ENCODE measurements around the gene SNAPC2.

Gene SNAPC2

DNA sequence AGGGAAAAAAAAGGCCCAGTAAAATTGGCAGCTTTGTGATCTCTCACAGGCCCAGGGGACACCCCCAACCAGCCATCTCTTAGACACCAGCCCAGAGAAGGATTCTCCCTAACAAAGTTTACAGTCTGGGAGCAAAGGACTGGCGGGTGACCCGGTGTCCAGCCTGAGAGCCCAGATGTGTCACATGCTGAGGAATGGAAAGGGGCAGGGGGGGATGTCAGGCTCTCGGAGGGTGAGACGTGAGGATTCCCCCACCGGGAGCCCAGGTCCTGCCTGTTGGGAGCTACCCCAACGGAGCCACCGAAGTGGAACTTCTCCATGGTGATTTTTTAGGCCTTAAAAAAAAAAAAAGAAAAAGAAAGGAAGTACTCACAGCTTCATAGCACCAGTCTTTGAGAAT, 10.6 kb downstream of the SNAPC2 start:
- H2AK5ac ChIP-seq (ENCODE audit: low read length, severe bottlenecking) = no peak overlapping the region
- no peak overlapping the region for H3K4me2 ChIP-seq (ENCODE audit: low read length, poor library complexity, severe bottlenecking)
- H3K4me1 ChIP-seq (ENCODE audit: control insufficient read depth, insufficient read depth, low read depth, low read length) = peaks cover 30% of the 10 kb centered on the region
- H3K14ac ChIP-seq (ENCODE audit: low read length in 2 of 2) = no peak overlapping the region
- H3K79me1 ChIP-seq (replicated peaks; ENCODE audit: low read length, poor library complexity, severe bottlenecking) = peaks cover 19% of the 10 kb centered on the region
- H4K8ac ChIP-seq (ENCODE audit: low read length) = no peak overlapping the region
- H3K4me3 ChIP-seq (ENCODE audit: insufficient read depth in 1 of 2, low read depth in 1 of 2, low read length in 2 of 2) = no peak overlapping the region
- H2BK12ac ChIP-seq (ENCODE audit: low read length in 2 of 2) = no peak overlapping the region
- no peak overlapping the region for H3K9ac ChIP-seq (ENCODE audit: low read length)
- H3K4ac ChIP-seq (ENCODE audit: low read depth in 1 of 2, low read length in 2 of 2) = no peak overlapping the region
- H2BK5ac ChIP-seq (ENCODE audit: low read depth, low read length, poor library complexity, severe bottlenecking) = no peak overlapping the region
- H4K91ac ChIP-seq (ENCODE audit: low read length) = no peak overlapping the region
- no peak overlapping the region for H2BK120ac ChIP-seq (ENCODE audit: low read depth, low read length)
- H3K36me3 ChIP-seq (ENCODE audit: control insufficient read depth in 1 of 2, insufficient read depth in 2 of 2, low read depth in 1 of 2, low read length in 2 of 2) = peaks cover 53 to 70% of the 10 kb centered on the region in 2 experiments
- H3K27ac ChIP-seq (ENCODE audit: low read length, poor library complexity, severe bottlenecking) = no peak overlapping the region
- no peak overlapping the region for H2BK15ac ChIP-seq (ENCODE audit: low read depth, poor library complexity, severe bottlenecking)
- H2AFZ ChIP-seq (ENCODE audit: low read depth, low read length) = no peak overlapping the region
- no peak overlapping the region for H3K23ac ChIP-seq (ENCODE audit: low read length in 2 of 2)
- no peak overlapping the region for H3K18ac ChIP-seq (ENCODE audit: low read depth in 1 of 2, low read length in 2 of 2)
- WGBS = 89% methylated on average over 6 of the region's 7 CpGs
- H3K9me3 ChIP-seq (ENCODE audit: control insufficient read depth, low read length) = no peaks in the 10 kb centered on the region
- no peak for DNase-seq
- no peaks in the 10 kb centered on the region for H3K27me3 ChIP-seq (ENCODE audit: control insufficient read depth in 1 of 2, insufficient read depth in 1 of 2, low read length in 2 of 2)

GRCh38 chr19:7931221-7932061, 11.3 kb downstream of the SNAPC2 start:
- H2AK5ac ChIP-seq (ENCODE audit: low read length, severe bottlenecking) = no peak overlapping the region
- H3K18ac ChIP-seq (ENCODE audit: low read depth in 1 of 2, low read length in 2 of 2) = no peak overlapping the region
- H3K9me3 ChIP-seq (ENCODE audit: control insufficient read depth, low read length) = no peaks in the 10 kb centered on the region
- H2BK15ac ChIP-seq (ENCODE audit: low read depth, poor library complexity, severe bottlenecking) = no peak overlapping the region
- H3K4ac ChIP-seq (ENCODE audit: low read depth in 1 of 2, low read length in 2 of 2) = no peak overlapping the region
- no peak overlapping the region for H2BK120ac ChIP-seq (ENCODE audit: low read depth, low read length)
- H3K23ac ChIP-seq (ENCODE audit: low read length in 2 of 2) = no peak overlapping the region
- H3K14ac ChIP-seq (ENCODE audit: low read length in 2 of 2) = no peak overlapping the region
- no peak overlapping the region for H4K91ac ChIP-seq (ENCODE audit: low read length)
- DNase-seq = no peak
- H3K27me3 ChIP-seq (ENCODE audit: control insufficient read depth in 1 of 2, insufficient read depth in 1 of 2, low read length in 2 of 2) = no peaks in the 10 kb centered on the region
- H3K4me2 ChIP-seq (ENCODE audit: low read length, poor library complexity, severe bottlenecking) = no peak overlapping the region
- no peak overlapping the region for H2BK12ac ChIP-seq (ENCODE audit: low read length in 2 of 2)
- H3K36me3 ChIP-seq (ENCODE audit: control insufficient read depth in 1 of 2, insufficient read depth in 2 of 2, low read depth in 1 of 2, low read length in 2 of 2) = peaks cover 60 to 77% of the 10 kb centered on the region in 2 experiments
- WGBS = 96% methylated on average over 34 of the region's 36 CpGs
- no peak overlapping the region for H3K4me3 ChIP-seq (ENCODE audit: insufficient read depth in 1 of 2, low read depth in 1 of 2, low read length in 2 of 2)
- H3K9ac ChIP-seq (ENCODE audit: low read length) = no peak overlapping the region
- H3K79me1 ChIP-seq (replicated peaks; ENCODE audit: low read length, poor library complexity, severe bottlenecking) = peaks cover 21% of the 10 kb centered on the region
- H2BK5ac ChIP-seq (ENCODE audit: low read depth, low read length, poor library complexity, severe bottlenecking) = no peak overlapping the region
- H4K8ac ChIP-seq (ENCODE audit: low read length) = no peak overlapping the region
- no peak overlapping the region for H2AFZ ChIP-seq (ENCODE audit: low read depth, low read length)
- H3K27ac ChIP-seq (ENCODE audit: low read length, poor library complexity, severe bottlenecking) = no peak overlapping the region
- peaks cover 26% of the 10 kb centered on the region for H3K4me1 ChIP-seq (ENCODE audit: control insufficient read depth, insufficient read depth, low read depth, low read length)

GRCh38 chr19:7932276-7932929, 12.3 kb downstream of the SNAPC2 start:
- Histone ChIP-seq H3K9ac (ENCODE audit: low read length) (no peak overlapping the region), H3K4me2 (ENCODE audit: low read length, poor library complexity, severe bottlenecking) (no peak overlapping the region), H3K18ac (ENCODE audit: low read depth in 1 of 2, low read length in 2 of 2) (no peak overlapping the region), H2AFZ (ENCODE audit: low read depth, low read length) (no peak overlapping the region), H2BK120ac (ENCODE audit: low read depth, low read length) (no peak overlapping the region), H4K91ac (ENCODE audit: low read length) (no peak overlapping the region), H3K27me3 (ENCODE audit: control insufficient read depth in 1 of 2, insufficient read depth in 1 of 2, low read length in 2 of 2) (no peaks in the 10 kb centered on the region), H3K27ac (ENCODE audit: low read length, poor library complexity, severe bottlenecking) (no peak overlapping the region), H3K4me3 (ENCODE audit: insufficient read depth in 1 of 2, low read depth in 1 of 2, low read length in 2 of 2) (no peak overlapping the region), H2BK15ac (ENCODE audit: low read depth, poor library complexity, severe bottlenecking) (no peak overlapping the region), H3K9me3 (ENCODE audit: control insufficient read depth, low read length) (no peaks in the 10 kb centered on the region), H3K4ac (ENCODE audit: low read depth in 1 of 2, low read length in 2 of 2) (no peak overlapping the region), H2AK5ac (ENCODE audit: low read length, severe bottlenecking) (no peak overlapping the region), H2BK12ac (ENCODE audit: low read length in 2 of 2) (no peak overlapping the region), H3K23ac (ENCODE audit: low read length in 2 of 2) (no peak overlapping the region), H2BK5ac (ENCODE audit: low read depth, low read length, poor library complexity, severe bottlenecking) (no peak overlapping the region), H3K36me3 (ENCODE audit: control insufficient read depth in 1 of 2, insufficient read depth in 2 of 2, low read depth in 1 of 2, low read length in 2 of 2) (peaks cover 69 to 79% of the 10 kb centered on the region in 2 experiments), H4K8ac (ENCODE audit: low read length) (no peak overlapping the region), H3K14ac (ENCODE audit: low read length in 2 of 2) (no peak overlapping the region), H3K79me1 (replicated peaks; ENCODE audit: low read length, poor library complexity, severe bottlenecking) (peaks cover 22% of the 10 kb centered on the region), H3K4me1 (ENCODE audit: control insufficient read depth, insufficient read depth, low read depth, low read length) (peaks cover 19% of the 10 kb centered on the region)
- 96% methylated on average over 25 of the region's 32 CpGs for WGBS
- no peak for DNase-seq

DNA sequence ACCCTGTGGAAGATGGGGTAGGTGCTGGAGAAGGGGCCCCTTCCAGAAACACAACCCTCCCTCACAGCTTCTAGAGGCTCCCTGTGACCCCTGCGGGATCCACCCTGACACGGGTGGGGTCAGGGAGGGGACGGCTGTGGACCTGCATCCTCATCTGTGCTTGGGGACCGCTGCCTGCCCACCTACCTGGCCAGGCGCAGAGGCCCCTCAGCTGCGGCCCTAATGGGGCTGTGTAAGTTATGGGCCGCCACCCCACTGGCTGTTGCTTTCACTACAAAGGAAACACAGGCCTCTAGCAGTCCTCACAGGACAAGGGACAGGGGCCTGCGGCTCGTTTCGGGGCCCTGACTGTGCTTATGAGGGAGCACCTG, 12.8 kb downstream of the SNAPC2 start:
- H2AK5ac ChIP-seq (ENCODE audit: low read length, severe bottlenecking) = no peak overlapping the region
- no peaks in the 10 kb centered on the region for H3K9me3 ChIP-seq (ENCODE audit: control insufficient read depth, low read length)
- H3K18ac ChIP-seq (ENCODE audit: low read depth in 1 of 2, low read length in 2 of 2) = no peak overlapping the region
- H3K27ac ChIP-seq (ENCODE audit: low read length, poor library complexity, severe bottlenecking) = no peak overlapping the region
- H2BK120ac ChIP-seq (ENCODE audit: low read depth, low read length) = no peak overlapping the region
- H3K9ac ChIP-seq (ENCODE audit: low read length) = no peak overlapping the region
- H3K36me3 ChIP-seq (ENCODE audit: control insufficient read depth in 1 of 2, insufficient read depth in 2 of 2, low read depth in 1 of 2, low read length in 2 of 2) = peaks cover 72 to 79% of the 10 kb centered on the region in 2 experiments
- no peak overlapping the region for H4K91ac ChIP-seq (ENCODE audit: low read length)
- peaks cover 24% of the 10 kb centered on the region for H3K79me1 ChIP-seq (replicated peaks; ENCODE audit: low read length, poor library complexity, severe bottlenecking)
- no peak overlapping the region for H3K4ac ChIP-seq (ENCODE audit: low read depth in 1 of 2, low read length in 2 of 2)
- no peak overlapping the region for H3K14ac ChIP-seq (ENCODE audit: low read length in 2 of 2)
- no peak overlapping the region for H3K4me2 ChIP-seq (ENCODE audit: low read length, poor library complexity, severe bottlenecking)
- no peak overlapping the region for H2BK5ac ChIP-seq (ENCODE audit: low read depth, low read length, poor library complexity, severe bottlenecking)
- H2BK12ac ChIP-seq (ENCODE audit: low read length in 2 of 2) = no peak overlapping the region
- H2AFZ ChIP-seq (ENCODE audit: low read depth, low read length) = no peak overlapping the region
- H3K23ac ChIP-seq (ENCODE audit: low read length in 2 of 2) = no peak overlapping the region
- H3K4me3 ChIP-seq (ENCODE audit: insufficient read depth in 1 of 2, low read depth in 1 of 2, low read length in 2 of 2) = no peak overlapping the region
- H3K27me3 ChIP-seq (ENCODE audit: control insufficient read depth in 1 of 2, insufficient read depth in 1 of 2, low read length in 2 of 2) = no peaks in the 10 kb centered on the region
- DNase-seq = no peak
- H4K8ac ChIP-seq (ENCODE audit: low read length) = no peak overlapping the region
- H2BK15ac ChIP-seq (ENCODE audit: low read depth, poor library complexity, severe bottlenecking) = no peak overlapping the region
- 95% methylated on average over 10 of the region's 10 CpGs for WGBS
- peaks cover 18% of the 10 kb centered on the region for H3K4me1 ChIP-seq (ENCODE audit: control insufficient read depth, insufficient read depth, low read depth, low read length)
